ENCODE measurements around the gene RAB40AL.
"Not testable (repeated sequence)": the region's sequence is repeated elsewhere in the genome, so short reads cannot be mapped to it uniquely, and the experiment has no call there.

Gene RAB40AL

GRCh38 chrX:102936972-102937371 lies at the start of gene RAB40AL:
TSS of gene RAB40AL (plus strand) at chrX:102937272. CDS start at chrX:102937319, 47 bp downstream.
- FAIRE-seq; DNase-seq (ENCODE audit: low spot score): not testable (repeated sequence)

- FAIRE-seq = no peak
- no peak for DNase-seq (ENCODE audit: low spot score)
Measured at GRCh38 chrX:102887687-102888086, 49.4 kb upstream of the RAB40AL start.

GRCh38 chrX:102892103-102892502 lies 45.0 kb upstream of the RAB40AL start:
- FAIRE-seq = no peak
- DNase-seq (ENCODE audit: low spot score) = no peak

GRCh38 chrX:102899940-102900916 lies 36.8 kb upstream of the RAB40AL start:
- peak; percentile 23 for DNase-seq (ENCODE audit: low spot score)

GRCh38 chrX:102902355-102902754 lies 34.7 kb upstream of the RAB40AL start:
- no peak for DNase-seq (ENCODE audit: low spot score)
- FAIRE-seq = no peak

More at GRCh38 chrX:102899940-102900916, 36.8 kb upstream of the RAB40AL start:
- FAIRE-seq = peak; percentile 50

GRCh38 chrX:102930990-102931756 lies 5.9 kb upstream of the RAB40AL start:
- FAIRE-seq (no peak), DNase-seq (ENCODE audit: low spot score) (no peak)

GRCh38 chrX:102934624-102935023 lies 2.4 kb upstream of the RAB40AL start:
- FAIRE-seq = no peak
- peak; percentile 5 for DNase-seq (ENCODE audit: low spot score)

- FAIRE-seq = peak; percentile 10
Measured at GRCh38 chrX:102950908-102951866, 14.1 kb downstream of the RAB40AL start.

GRCh38 chrX:102957751-102958150 lies 20.7 kb downstream of the RAB40AL start:
- no peak for FAIRE-seq
- no peak for DNase-seq (ENCODE audit: low spot score)

More at GRCh38 chrX:102950908-102951866, 14.1 kb downstream of the RAB40AL start:
- DNase-seq (ENCODE audit: low spot score) = peak; percentile 5

GRCh38 chrX:102958794-102959193 lies 21.7 kb downstream of the RAB40AL start:
- DNase-seq (ENCODE audit: low spot score) (no peak), FAIRE-seq (no peak)

GRCh38 chrX:102959471-102959870 lies 22.4 kb downstream of the RAB40AL start:
- peak; percentile 4 for DNase-seq (ENCODE audit: low spot score)
- no peak for FAIRE-seq

- no peak for FAIRE-seq
- DNase-seq (ENCODE audit: low spot score) = no peak
Measured at GRCh38 chrX:102963955-102964354, 26.9 kb downstream of the RAB40AL start.

GRCh38 chrX:102964940-102965339 lies 27.9 kb downstream of the RAB40AL start:
- no peak for DNase-seq (ENCODE audit: low spot score)
- no peak for FAIRE-seq

GRCh38 chrX:102966701-102967100 lies 29.6 kb downstream of the RAB40AL start:
- FAIRE-seq (no peak), DNase-seq (ENCODE audit: low spot score) (no peak)

GRCh38 chrX:102968216-102968615 lies 31.1 kb downstream of the RAB40AL start:
- FAIRE-seq = no peak

GRCh38 chrX:102971536-102971935 lies 34.5 kb downstream of the RAB40AL start:
- FAIRE-seq; DNase-seq (ENCODE audit: low spot score): not testable (repeated sequence)

More at GRCh38 chrX:102968216-102968615, 31.1 kb downstream of the RAB40AL start:
- no peak for DNase-seq (ENCODE audit: low spot score)

- DNase-seq (ENCODE audit: low spot score) = no peak
- FAIRE-seq = no peak
Measured at GRCh38 chrX:102975016-102975415, 37.9 kb downstream of the RAB40AL start.

- FAIRE-seq (no peak), DNase-seq (ENCODE audit: low spot score) (no peak)
Measured at GRCh38 chrX:102976286-102976685, 39.2 kb downstream of the RAB40AL start.

GRCh38 chrX:102976793-102977495 lies 39.9 kb downstream of the RAB40AL start:
- FAIRE-seq = no peak
- DNase-seq (ENCODE audit: low spot score) = no peak

GRCh38 chrX:102978594-102978993 lies 41.5 kb downstream of the RAB40AL start:
- FAIRE-seq (no peak), DNase-seq (ENCODE audit: low spot score) (no peak)

Data from RCC 7860 (cell line).